HepG2 (cell line): Measurements from ENCODE around the gene TMEM238. TPM values are rescaled to one million over a fixed set of nuclear protein-coding genes. Genes with fewer than 3 reads are reported as not detected.

Source experiments
- ATAC-seq: fragments of 200-7000 bp; cut with Tn5 transposase; 3 replicates; pipeline ENCODE4 v1.9.1; 2020; ENCODE audit warnings: mild to moderate bottlenecking, moderate library complexity
- BruUV-seq: library from RNA; stranded (reverse); fragments of 400-500 nt; replicated peaks from 2 replicates; lab custom pipeline; 2021; lab: Mats Ljungman, UMichigan
- CTCF ChIA-PET: fragments of 300-600 bp; formaldehyde crosslinking; extraction: SDS; loops from one replicate; lab custom pipeline; 2021; ENCODE audit warnings: low total read pairs, inconsistent platforms, low intra/inter-chr PET ratio; lab: Yijun Ruan, JAX
- POLR2A ChIA-PET: fragments of 350-600 bp; sonication (Branson Sonifier 250); formaldehyde crosslinking; loops from one replicate; lab custom pipeline; 2020; ENCODE audit warnings: antibody characterized with exemption, inconsistent platforms; lab: Yijun Ruan, JAX
- DNase-seq: peaks from one replicate; pipeline ENCODE4 v3.0.0-alpha.2; 2015; ENCODE audit warnings: low spot score
- FAIRE-seq: peaks from 3 replicates; lab custom pipeline; 2011; peaks lifted over from hg19 to GRCh38; lab: Jason Lieb, UNC
- H2AFZ ChIP-seq: one replicate; pipeline ENCODE4 v1.6.1; 2011; ENCODE audit warnings: low read length, inconsistent platforms
- H3K27ac ChIP-seq: fragments of 300-600 bp; 3 replicates; pipeline ENCODE4 v1.8.0; 2011; ENCODE audit warnings: mixed run types, mild to moderate bottlenecking, mixed read lengths, low read length, inconsistent platforms; ENCODE audit not compliant: insufficient read depth; ENCODE audit errors: extremely low read length
- H3K27me3 ChIP-seq, 2 experiments: fragments of 200-600 bp in 1 of 2; 2 replicates in 1 of 2; 3 replicates in 1 of 2; pipeline versions ENCODE4 v1.6.0 to v1.8.0; 2011; ENCODE audit warnings: low read length in 2 of 2, mild to moderate bottlenecking in 2 of 2, moderate library complexity in 2 of 2, inconsistent platforms in 1 of 2; ENCODE audit not compliant: insufficient read depth in 2 of 2, control insufficient read depth in 1 of 2
- H3K36me3 ChIP-seq, 2 experiments: fragments of 200-600 bp in 1 of 2; replicated peaks in 1 of 2; 2 replicates in 1 of 2; 3 replicates in 1 of 2; pipeline versions ENCODE4 v1.5.1 to v1.8.0; 2011; ENCODE audit warnings: low read length in 2 of 2, inconsistent platforms in 1 of 2; ENCODE audit not compliant: insufficient read depth in 2 of 2, control insufficient read depth in 1 of 2
- H3K4me1 ChIP-seq: 2 replicates; pipeline ENCODE4 v1.5.1; 2012; ENCODE audit warnings: low read length, inconsistent platforms; ENCODE audit not compliant: insufficient read depth
- H3K4me2 ChIP-seq: 2 replicates; pipeline ENCODE4 v1.6.0; 2011; ENCODE audit warnings: low read depth, low read length, inconsistent platforms
- H3K4me3 ChIP-seq, 3 experiments: fragments of 200-600 bp in 1 of 3; sonication (generic), shearing (Covaris generic) in 1 of 3; replicated peaks in 1 of 3; 2 replicates each; pipeline ENCODE4 v1.5.1; 2011 to 2016; ENCODE audit warnings: low read length in 3 of 3, inconsistent platforms in 2 of 3, low read depth in 2 of 3, mild to moderate bottlenecking in 2 of 3, control low read depth in 1 of 3, mixed read lengths in 1 of 3; ENCODE audit not compliant: insufficient read depth in 1 of 3
- H3K79me2 ChIP-seq: one replicate; pipeline ENCODE4 v1.6.1; 2011; ENCODE audit warnings: low read length, inconsistent platforms; ENCODE audit not compliant: insufficient read depth
- H3K9ac ChIP-seq: 2 replicates; pipeline ENCODE4 v1.6.0; 2011; ENCODE audit warnings: mild to moderate bottlenecking, low read depth, low read length, inconsistent platforms; ENCODE audit not compliant: insufficient read depth
- H3K9me3 ChIP-seq: 2 replicates; pipeline ENCODE4 v1.5.1; 2012; ENCODE audit warnings: mild to moderate bottlenecking, low read length
- H4K20me1 ChIP-seq: 2 replicates; pipeline ENCODE4 v1.6.0; 2011; ENCODE audit warnings: inconsistent platforms, mild to moderate bottlenecking, low read length, moderate library complexity; ENCODE audit not compliant: insufficient read depth
- ATF2 ChIP-seq: sonication (generic); formaldehyde crosslinking; IDR thresholded peaks from 2 replicates; pipeline ENCODE4 v1.4.0; 2020; ENCODE audit warnings: missing genetic modification reagents
- BRCA1 ChIP-seq: sonication (generic); formaldehyde crosslinking; IDR thresholded peaks from 2 replicates; pipeline ENCODE4 v1.4.0; 2020; ENCODE audit warnings: missing genetic modification reagents
- CCDC6 ChIP-seq: sonication (generic); formaldehyde crosslinking; IDR thresholded peaks from 2 replicates; pipeline ENCODE4 v1.8.1; 2022; ENCODE audit warnings: mild to moderate bottlenecking, missing genetic modification reagents, moderate library complexity
- CENPX ChIP-seq: sonication (generic); formaldehyde crosslinking; IDR thresholded peaks from 2 replicates; pipeline ENCODE4 v1.9.0; 2021; ENCODE audit warnings: mild to moderate bottlenecking, missing genetic modification reagents, moderate library complexity
- IRF2 ChIP-seq: IDR thresholded peaks from 2 replicates; pipeline ENCODE4 v1.6.1; 2018; ENCODE audit warnings: missing genetic modification reagents, missing compliant biosample characterization
- IRX3 ChIP-seq: sonication (generic); formaldehyde crosslinking; IDR thresholded peaks from 2 replicates; pipeline ENCODE4 v1.8.1; 2023; ENCODE audit warnings: mild to moderate bottlenecking, low read depth, missing genetic modification reagents, borderline replicate concordance
- KAT8 ChIP-seq: IDR thresholded peaks from 2 replicates; pipeline ENCODE4 v1.6.1; 2016; ENCODE audit warnings: missing genetic modification reagents, missing compliant biosample characterization
- NFAT5 ChIP-seq: sonication (generic); formaldehyde crosslinking; IDR thresholded peaks from 2 replicates; pipeline ENCODE4 v1.4.0; 2020; ENCODE audit warnings: missing genetic modification reagents
- RCOR2 ChIP-seq: IDR thresholded peaks from 2 replicates; pipeline ENCODE4 v1.6.1; 2016; ENCODE audit warnings: missing biosample characterization, missing genetic modification reagents
- SSRP1 ChIP-seq: IDR thresholded peaks from 2 replicates; pipeline ENCODE4 v1.6.1; 2016; ENCODE audit warnings: control low read depth
- TMF1 ChIP-seq: sonication (generic); formaldehyde crosslinking; IDR thresholded peaks from 2 replicates; pipeline ENCODE4 v1.8.1; 2022; ENCODE audit warnings: low read depth, missing genetic modification reagents
- TOPORS ChIP-seq: sonication (generic); formaldehyde crosslinking; IDR thresholded peaks from 2 replicates; pipeline ENCODE4 v1.8.0; 2023; ENCODE audit warnings: mild to moderate bottlenecking, missing genetic modification reagents
- U2AF1 ChIP-seq: fragments of 200-400 bp; formaldehyde crosslinking; optimal IDR thresholded peaks from 2 replicates; pipeline ENCODE3; 2017; ENCODE audit warnings: mild to moderate bottlenecking, low read depth, low read length
- ZBTB46 ChIP-seq: sonication (generic); formaldehyde crosslinking; IDR thresholded peaks from 2 replicates; pipeline ENCODE4 v1.4.0; 2020; ENCODE audit warnings: mild to moderate bottlenecking, missing genetic modification reagents, borderline replicate concordance
- ZNF772 ChIP-seq: sonication (generic); formaldehyde crosslinking; IDR thresholded peaks from 2 replicates; pipeline ENCODE4 v1.5.0; 2020; ENCODE audit warnings: mild to moderate bottlenecking, missing genetic modification reagents
- ZSCAN9 ChIP-seq: IDR thresholded peaks from 2 replicates; pipeline ENCODE4 v1.6.1; 2016; ENCODE audit warnings: borderline replicate concordance
- WGBS: methylation state at CpG from one replicate; pipeline ENCODE4 v1.1.6; 2017; ENCODE audit warnings: low lambda C conversion rate; 5-methylcytosine and 5-hydroxymethylcytosine counted together
- in situ Hi-C: cut with HindIII; loops from 2 replicates; pipeline ENCODE4 v1.10.0; 2017; ENCODE audit warnings: low pct_unique_long_range_greater_than_20kb; ENCODE audit not compliant: extremely low pct_ligation_motif_present
- intact Hi-C: fragments of 100-400 bp; cut with micrococcal nuclease; formaldehyde crosslinking; loops from one replicate; pipeline ENCODE4 v1.10.0; 2022; ENCODE audit not compliant: unreplicated experiment
- polyA plus RNA-seq, 8 experiments: library from polyadenylated mRNA; depleted of rRNA in 3 of 8; stranded (reverse) in 7 of 8; unstranded in 1 of 8; fragments of >200 nt; fragmentation: Illumina TruSeq in 4 of 8; extraction: Trizol in 4 of 8; gene quantifications; 2 replicates each; pipeline versions ENCODE4 v1.2.1 to v1.2.3, GENCODE V29; 2011 to 2016; ENCODE audit warnings: low read depth in 4 of 8, missing spikeins in 1 of 8, mixed read lengths in 1 of 8; ENCODE audit not compliant: insufficient read depth in 1 of 8
- total RNA-seq, 5 experiments: library from RNA; depleted of rRNA; stranded (reverse); fragments of >200 nt; fragmentation: Illumina TruSeq; extraction: Trizol; gene quantifications; 2 replicates each; pipeline ENCODE4 v1.2.3, GENCODE V29; 2016; ENCODE audit warnings: low read depth in 1 of 5

TMEM238 gene
- total and polyA plus RNA-seq, 2 of the 13 experiments (the other 11 are each of a cell fraction or from before 2014, with no cell fraction given) = not detected

DNA sequence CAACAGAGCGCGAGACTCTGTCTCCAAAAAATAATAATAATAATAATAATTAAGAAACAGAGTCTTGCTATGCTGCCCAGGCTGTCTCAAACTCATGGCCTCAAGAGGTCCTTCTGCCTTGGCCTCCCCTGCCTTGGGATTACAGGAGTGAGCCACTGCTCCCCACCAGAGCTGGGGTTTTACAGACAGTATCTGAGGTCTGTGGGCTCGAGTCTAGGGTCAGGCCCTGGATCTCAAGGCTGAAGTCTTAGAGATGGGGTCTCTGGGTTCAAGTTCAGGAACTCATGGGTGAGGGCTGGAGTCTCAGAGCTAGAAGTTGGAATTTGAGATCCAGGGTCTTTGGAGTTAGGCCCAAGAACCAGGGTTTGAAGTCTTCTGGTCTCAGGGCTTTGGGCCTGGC lies 17.3 kb downstream of the TMEM238 start:
- WGBS = 72% methylated on average over 3 of the region's 3 CpGs
- no TSS peak for BruUV-seq
- H3K9me3 ChIP-seq = no peaks in the 10 kb centered on the region
- peaks cover 31% of the 10 kb centered on the region for H3K4me1 ChIP-seq
- H3K27ac ChIP-seq = no peak overlapping the region
- no peak overlapping the region for H3K4me3 ChIP-seq
- H3K9ac ChIP-seq = no peak overlapping the region
- H2AFZ ChIP-seq = no peak overlapping the region
- TF ChIP-seq U2AF1 (no peak), BRCA1 (no peak), ZBTB46 (no peak), SSRP1 (CRISPR knock-in tag) (no peak), ZNF772 (CRISPR knock-in tag) (no peak), ZSCAN9 (CRISPR knock-in tag) (no peak), TOPORS (CRISPR knock-in tag) (no peak), NFAT5 (no peak), RCOR2 (no peak), ATF2 (CRISPR knock-in tag) (no peak), CCDC6 (no peak), CENPX (CRISPR knock-in tag) (no peak), IRX3 (CRISPR knock-in tag) (no peak), IRF2 (no peak), TMF1 (CRISPR knock-in tag) (no peak), KAT8 (no peak)
- TF ChIP-seq, all 625 proteins: peak for 0
- Histone ChIP-seq H3K36me3 (no peaks in the 10 kb centered on the region), H3K79me2 (no peaks in the 10 kb centered on the region), H3K4me2 (no peak overlapping the region), H4K20me1 (no peaks in the 10 kb centered on the region), H3K27me3 (peaks cover 8 to 35% of the 10 kb centered on the region in 2 experiments; a peak in 4 of 5 replicates)
- ChIA-PET POLR2A (no interaction called here), CTCF (no interaction called here)
- FAIRE-seq = no peak
- no peak for DNase-seq
- intact Hi-C loops (no loop called here), in situ Hi-C loops (no loop called here)
- ATAC-seq = no peak
